Activated CD4-positive, alpha-beta T cell treated with anti-CD3 and anti-CD28 coated beads, Interleukin-2, Interleukin-6, amounts not matched to agents 100 ng/mL and 50 ng/mL, durations not matched to agents 16 hours and 8 hours (primary cell): ENCODE measurements around the gene HLA-DQB1.
"Not testable (repeated sequence)": the region's sequence is repeated elsewhere in the genome, so short reads cannot be mapped to it uniquely, and the experiment has no call there.

Source experiments
- DNase-seq: peaks from one replicate; pipeline ENCODE4 v3.0.0-alpha.2; 2020

Gene HLA-DQB1

DNA sequence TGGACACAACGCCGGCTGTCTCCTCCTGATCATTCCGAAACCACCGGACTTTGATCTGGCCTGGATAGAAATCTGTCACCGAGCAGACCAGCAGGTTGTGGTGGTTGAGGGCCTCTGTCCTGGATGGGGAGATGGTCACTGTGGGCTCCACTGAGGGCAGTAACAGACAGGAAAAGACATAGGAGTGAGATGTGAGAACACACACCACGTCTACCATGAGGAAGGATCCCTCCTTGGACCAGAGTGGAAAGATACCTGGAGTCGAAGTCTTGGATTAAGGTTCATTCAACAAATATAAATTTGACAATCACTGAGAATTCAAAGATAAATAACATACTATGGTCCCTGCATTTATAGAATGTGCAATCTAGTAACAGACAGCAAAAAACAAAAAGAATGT, 4.4 kb downstream of the HLA-DQB1 start:
- DNase-seq, result no peak

DNA sequence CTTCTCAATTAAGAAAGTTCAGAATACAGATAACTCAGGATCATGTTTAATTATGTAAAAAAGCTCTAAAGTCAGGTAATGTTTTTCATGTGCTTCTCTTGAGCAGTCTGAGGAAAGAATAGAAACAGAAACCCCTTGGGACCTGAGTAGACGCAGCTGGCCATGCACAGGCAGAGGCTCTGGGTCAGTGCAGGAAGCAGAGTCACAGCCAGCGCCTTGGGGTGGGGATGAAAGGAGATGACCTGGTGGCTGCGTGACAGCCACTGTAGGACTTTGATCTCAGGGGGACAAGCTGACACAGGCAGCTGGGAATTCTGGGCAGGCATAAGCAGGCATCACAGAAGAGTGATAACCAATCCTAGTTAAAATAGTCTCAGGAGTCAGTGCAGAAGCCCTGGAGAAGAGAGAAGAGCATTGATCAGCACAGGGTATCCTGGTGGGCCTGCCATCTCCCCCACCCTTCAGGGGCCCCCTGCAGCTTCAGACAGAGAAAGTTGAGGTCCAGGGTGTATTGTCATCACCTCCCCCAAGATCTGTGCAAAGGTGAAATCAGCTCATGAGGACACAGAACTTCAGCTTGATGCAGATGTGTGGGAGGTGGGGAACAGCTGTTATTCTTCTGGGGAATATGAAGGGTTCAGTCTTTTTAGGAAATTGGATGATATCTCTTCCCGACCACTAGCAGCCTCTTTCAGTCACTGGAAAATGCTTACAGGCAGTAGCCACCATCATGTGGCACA, 6.4 kb downstream of the HLA-DQB1 start:
- no peak for DNase-seq

DNA sequence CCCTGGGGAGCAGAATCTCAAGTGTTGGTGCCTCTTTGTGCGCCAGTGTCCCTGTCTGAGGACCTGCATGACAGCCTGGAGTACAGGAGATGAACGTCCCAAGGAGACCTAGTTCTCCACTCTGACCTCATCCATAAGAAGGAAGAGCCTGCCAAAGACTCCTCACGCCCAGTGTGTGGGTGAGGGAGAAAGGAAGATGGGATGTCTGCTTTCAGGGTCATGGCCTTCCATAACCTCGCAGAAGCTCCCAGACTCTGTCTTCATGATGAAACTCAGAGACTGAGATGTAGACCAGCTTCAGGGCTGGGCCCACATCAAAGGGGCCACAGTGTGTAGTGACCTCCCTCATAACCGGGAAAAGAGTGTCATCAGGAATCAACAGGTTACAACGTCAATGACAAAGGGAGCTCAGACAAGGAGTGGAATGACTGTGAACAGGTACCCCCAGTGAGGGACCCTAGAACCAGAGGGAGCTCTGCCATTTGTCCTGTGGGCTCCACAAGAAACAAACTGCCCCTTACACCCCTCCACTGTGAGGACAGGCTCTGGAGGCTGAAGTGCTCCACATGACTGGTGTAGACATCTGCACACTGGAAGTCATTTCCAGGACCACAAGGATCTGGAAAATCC, 8.1 kb downstream of the HLA-DQB1 start:
- DNase-seq, result no peak

DNA sequence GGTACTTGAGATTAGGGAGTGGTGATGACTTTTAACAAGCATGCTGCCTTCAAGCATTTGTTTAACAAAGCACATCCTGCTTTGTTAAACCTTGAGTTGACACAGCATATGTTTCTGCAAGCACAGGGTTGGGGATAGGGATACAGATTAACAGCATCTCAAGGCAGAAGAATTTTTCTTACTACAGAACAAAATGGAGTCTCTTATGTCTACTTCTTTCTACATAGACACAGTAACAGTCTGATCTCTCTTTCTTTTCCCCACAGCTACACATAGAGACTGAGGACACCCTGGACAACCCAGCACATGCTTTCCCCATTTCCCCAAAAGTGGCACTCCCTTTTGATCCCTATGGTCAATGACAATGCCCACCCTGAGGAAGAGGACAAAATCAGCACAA, 8.6 kb downstream of the HLA-DQB1 start:
- not testable (repeated sequence) for DNase-seq

DNA sequence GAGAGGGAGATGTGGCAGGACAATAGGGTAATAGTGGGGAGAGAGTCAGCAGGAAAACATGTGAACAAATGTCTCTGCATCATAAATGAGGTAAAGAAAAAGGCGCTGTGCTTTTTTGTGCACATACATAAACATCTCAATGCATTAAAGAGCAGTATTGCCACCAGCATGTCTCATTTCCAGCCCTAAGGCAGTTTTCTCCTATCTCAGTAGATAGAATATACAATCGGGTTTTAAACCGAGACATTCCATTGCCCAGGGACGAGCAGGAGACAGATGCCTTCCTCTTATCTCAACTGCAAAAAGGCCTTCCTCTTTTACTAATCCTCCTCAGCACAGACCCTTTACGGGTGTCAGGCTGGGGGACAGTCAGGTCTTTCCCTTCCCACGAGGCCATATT, 9.1 kb downstream of the HLA-DQB1 start:
- not testable (repeated sequence) for DNase-seq

- DNase-seq, result no peak
These were observed 11.2 kb downstream of the HLA-DQB1 start for GRCh38 chr6:32655203-32655710.

GRCh38 chr6:32645047-32645703, 21.3 kb downstream of the HLA-DQB1 start:
- DNase-seq, result no peak

- DNase-seq, result no peak
These were observed 22.6 kb downstream of the HLA-DQB1 start for GRCh38 chr6:32643904-32644303.

GRCh38 chr6:32642720-32643106, 23.7 kb downstream of the HLA-DQB1 start:
- DNase-seq, result no peak

DNA sequence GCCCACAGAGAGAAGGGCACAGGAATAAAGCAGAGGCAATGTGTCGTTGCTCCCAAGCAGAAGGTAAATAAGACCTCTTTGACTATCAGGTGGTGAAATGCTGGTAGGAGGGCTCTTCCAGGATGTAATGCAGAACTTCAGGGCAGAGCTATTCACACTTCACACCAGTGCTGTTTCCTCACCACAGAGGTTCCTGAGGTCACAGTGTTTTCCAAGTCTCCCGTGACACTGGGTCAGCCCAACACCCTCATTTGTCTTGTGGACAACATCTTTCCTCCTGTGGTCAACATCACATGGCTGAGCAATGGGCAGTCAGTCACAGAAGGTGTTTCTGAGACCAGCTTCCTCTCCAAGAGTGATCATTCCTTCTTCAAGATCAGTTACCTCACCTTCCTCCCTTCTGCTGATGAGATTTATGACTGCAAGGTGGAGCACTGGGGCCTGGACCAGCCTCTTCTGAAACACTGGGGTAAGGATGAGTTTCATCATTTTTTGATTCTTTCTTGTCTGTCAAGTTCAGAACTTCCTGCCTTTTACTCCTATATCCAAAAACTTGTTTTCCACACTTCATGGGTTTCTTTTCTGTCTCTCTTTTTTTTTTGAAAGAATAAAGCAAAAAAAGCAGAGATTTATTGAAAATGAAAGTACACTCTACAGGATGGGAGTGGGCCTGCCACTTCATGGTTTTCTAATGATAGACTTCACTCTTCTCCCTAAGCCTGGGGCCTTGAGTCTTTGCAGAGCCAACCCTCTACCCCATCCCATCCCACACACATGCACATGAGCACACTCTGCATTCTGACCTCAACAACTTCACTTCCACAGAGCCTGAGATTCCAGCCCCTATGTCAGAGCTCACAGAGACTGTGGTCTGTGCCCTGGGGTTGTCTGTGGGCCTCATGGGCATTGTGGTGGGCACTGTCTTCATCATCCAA, 24.4 kb downstream of the HLA-DQB1 start:
- not testable (repeated sequence) for DNase-seq

DNA sequence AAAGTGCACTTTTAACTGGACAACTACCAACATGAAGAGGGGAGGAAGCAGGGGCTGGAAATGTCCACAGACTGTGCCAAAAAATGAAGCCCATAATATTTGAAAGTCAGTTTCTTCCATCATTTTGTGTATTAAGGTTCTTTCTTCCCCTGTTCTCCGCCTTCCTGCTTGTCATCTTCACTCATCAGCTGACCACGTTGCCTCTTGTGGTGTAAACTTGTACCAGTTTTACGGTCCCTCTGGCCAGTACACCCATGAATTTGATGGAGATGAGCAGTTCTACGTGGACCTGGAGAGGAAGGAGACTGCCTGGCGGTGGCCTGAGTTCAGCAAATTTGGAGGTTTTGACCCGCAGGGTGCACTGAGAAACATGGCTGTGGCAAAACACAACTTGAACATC, 25.3 kb downstream of the HLA-DQB1 start:
- no peak for DNase-seq

DNA sequence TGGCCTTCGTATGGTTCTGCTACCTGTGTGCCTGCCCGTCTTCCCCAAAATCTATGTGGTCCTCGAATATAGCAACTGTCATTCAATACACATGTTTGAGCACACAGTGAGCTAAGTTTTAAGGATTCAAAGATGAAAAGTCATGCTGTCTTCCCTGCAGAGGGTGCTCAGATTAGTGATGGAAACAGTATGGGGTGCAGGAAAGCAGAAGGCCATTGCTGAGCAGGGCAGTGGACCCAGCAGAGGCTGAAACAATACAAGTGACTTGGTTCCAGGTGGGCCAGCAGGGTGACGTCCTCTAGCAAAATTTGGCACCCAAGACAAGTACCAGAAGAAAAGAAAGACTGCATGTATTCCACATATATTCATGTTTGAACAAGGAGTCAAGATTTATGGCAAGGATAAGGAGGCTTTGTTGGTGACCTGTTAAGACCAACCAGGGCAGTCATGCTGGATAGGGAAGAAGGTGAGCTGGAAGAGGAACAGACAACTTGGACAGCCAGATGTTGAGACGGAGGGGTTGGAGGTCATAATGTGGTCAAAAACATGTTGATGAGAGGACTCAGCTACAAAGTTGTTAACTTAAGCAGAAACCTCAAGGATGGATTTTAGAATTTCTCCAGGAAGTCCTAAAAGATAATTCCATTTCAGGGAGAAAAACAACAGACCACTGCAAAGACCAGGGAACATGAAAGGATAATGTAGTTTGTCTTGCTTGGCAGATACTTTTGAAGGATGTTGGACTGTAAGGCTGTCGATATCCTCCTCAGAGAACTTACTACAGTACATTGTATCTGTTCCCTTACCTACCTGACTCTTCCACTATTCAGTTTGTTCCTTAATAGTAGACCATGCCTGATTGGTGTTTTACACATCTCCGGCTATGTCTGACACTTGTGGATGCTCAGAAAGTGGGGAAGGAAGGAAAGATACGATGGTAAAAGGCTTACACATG, 26.7 kb downstream of the HLA-DQB1 start:
- DNase-seq, result no peak

DNA sequence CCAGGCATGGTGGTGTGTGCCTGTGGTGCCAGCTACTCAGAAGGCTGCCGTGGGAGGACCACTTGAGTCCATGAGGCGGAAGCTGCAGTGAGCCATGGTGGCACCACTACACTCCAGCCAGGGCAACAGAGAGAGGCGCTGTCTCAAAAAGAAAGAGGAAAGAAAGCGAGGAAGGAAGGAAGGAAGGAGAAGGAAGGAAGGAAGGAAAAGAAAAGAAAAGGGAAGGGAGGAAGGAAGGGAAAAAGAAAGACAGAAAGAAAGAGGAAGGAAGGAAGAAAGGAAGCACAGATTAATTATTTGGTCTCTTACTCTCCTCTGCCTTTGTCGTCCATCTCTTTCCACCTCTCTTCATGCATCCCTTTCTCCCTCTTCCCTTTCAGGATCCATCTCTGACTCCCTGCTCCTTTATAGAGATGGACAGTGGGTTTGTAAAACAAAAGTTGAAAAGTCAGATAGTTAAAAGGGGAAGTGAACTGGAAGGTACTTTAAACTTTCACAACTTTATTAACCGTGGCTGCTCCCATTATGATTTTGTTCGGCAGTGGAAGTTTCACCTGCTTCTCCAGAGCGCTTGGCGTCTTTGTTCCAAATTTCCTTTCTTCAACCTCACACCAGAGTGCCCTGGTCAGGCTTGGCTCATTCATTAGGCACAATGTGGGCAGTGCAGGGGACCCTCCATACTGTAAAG, 27.8 kb downstream of the HLA-DQB1 start:
- no peak for DNase-seq

- no peak for DNase-seq
These were observed 28.6 kb downstream of the HLA-DQB1 start for GRCh38 chr6:32637883-32638282.

GRCh38 chr6:32637219-32637880, 29.1 kb downstream of the HLA-DQB1 start, which contains the start of gene HLA-DQA1:
HLA-DQA1 (plus strand) TSS chr6:32637406; CDS start chr6:32637459, 53 bp downstream.
- DNase-seq, result peak; percentile 37

GRCh38 chr6:32635526-32636123, 30.8 kb downstream of the HLA-DQB1 start:
- no peak for DNase-seq

DNA sequence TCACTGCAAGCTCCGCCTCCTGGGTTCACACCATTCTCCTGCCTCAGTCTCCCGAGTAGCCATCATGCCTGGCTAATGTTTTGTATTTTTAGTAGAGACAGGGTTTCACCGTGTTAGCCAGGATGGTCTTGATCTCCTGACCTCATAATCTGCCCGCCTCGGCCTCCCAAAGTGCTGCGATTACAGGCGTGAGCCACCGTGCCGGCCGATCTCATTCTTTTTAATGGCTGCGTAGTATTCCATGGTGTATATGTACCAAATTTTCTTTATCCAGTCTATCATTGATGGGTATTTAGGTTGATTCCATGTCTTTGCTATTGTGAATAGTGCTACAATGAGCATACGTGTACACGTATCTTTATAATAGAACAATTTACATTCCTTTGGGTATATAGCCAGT, 36.7 kb downstream of the HLA-DQB1 start:
- not testable (repeated sequence) for DNase-seq

GRCh38 chr6:32627831-32628230, 38.6 kb downstream of the HLA-DQB1 start:
- DNase-seq, result peak; percentile 56

GRCh38 chr6:32627249-32627648, 39.2 kb downstream of the HLA-DQB1 start:
- no peak for DNase-seq

- DNase-seq, result no peak
These were observed 41.3 kb downstream of the HLA-DQB1 start for GRCh38 chr6:32625137-32625536.
